GM18907 (cell line): Measurements from ENCODE around the gene HS3ST4.

Experiments used
- ATAC-seq: cut with Tn5 transposase; IDR thresholded peaks from one replicate; pipeline ENCODE4 v1.9.1; 2021; ENCODE audit warnings: mild to moderate bottlenecking, moderate library complexity; ENCODE audit not compliant: unreplicated experiment

HS3ST4 gene

DNA sequence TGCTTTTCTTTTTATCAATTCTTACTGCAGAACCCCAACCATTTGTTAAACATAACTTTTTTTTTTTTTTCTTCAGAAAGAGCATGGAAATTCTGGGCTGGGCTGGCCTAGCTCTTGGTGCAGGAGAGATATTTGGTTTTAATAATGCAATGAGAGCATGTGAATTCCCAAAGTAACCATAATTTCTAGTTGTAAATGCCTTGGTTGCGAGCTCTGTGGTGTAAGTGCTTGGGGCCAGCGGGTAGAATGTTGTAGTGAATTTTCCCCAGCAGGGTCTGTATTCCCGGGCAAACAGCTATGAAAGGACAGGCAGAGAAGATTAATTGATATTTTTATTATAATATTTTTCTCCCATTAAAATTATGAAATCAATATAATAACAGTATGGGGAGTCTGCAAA is 465.6 kb downstream of the HS3ST4 start:
- no peak for ATAC-seq

DNA sequence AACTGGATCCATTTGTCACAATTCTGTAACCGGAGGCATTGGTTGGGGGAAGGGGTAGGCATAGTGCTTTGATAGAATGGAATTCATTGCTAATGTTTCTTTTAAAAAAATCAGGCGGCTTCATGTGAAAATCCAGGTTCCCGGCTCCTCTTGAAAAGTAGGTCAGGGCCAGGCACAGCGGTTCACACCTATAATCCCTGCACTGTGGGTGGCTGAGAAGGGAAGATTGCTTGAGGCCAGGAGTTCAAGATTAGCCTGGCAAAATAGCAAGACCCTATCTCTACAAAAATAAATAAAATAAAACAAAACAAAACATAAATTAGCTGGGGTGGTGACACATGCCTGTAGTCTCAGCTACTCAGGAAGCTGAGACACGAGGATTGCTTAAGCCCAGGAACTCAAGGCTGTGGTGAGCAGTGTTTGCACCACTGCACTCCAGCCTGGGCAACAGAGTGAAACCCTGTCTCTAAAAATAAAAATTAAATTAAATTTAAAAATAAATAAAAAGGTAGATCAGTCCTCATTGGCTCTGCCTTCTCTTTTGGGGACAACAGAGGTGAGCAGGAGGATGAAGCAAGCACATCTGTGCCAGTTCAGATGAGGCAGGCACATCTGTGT is 466.5 kb downstream of the HS3ST4 start:
- no peak for ATAC-seq

DNA sequence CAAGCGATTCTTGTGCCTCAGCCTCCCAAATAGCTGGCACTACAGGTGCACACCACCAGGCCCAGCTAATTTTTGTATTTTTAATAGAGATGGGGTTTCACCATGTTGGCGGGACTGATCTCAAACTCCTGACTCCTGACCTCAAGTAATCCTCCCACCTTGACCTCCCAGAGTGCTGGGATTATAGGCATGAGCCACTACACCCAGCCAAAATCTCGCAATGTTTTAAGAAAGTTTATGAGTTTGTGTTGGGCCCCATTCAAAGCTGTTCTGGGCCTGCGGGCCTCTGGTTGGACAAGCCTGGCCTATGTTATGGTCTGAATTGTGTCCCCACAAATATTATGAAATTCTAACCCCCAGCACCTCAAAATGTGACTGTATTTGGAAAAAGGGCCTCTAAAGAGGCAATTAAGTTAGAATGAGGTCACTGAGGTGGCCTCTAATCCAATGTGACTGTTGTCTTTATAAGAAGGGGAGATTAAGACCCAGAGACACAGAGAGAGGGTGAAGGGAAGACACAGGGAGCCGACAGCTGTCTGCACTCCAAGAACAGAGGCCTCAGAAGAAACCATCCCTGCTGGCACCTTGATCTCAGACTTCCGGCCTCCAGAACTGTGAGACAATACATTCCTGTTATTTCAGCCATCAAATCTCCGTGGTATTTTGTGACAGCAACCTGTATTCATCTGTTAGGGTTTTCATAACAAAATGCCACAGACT is 469.9 kb downstream of the HS3ST4 start:
- no peak for ATAC-seq

DNA sequence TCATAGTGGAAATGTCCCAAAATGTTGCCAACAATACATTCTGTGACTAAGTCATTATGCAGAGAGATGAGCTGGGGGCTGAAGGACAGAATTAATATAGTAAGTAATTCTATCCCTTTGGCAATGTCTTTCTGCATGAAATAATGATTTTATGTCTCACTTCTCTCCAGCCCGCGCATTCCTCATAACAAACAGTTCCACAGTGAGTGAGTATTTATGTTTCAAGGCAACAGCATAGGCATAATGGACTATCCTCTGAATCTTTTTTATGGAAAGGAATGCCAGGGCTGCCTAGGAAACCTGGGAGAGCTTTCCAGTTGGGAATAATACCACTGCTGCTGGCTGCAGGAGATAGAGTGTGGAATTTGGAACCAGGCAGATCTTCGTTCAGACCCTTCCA is 477.7 kb downstream of the HS3ST4 start:
- ATAC-seq, result no peak

DNA sequence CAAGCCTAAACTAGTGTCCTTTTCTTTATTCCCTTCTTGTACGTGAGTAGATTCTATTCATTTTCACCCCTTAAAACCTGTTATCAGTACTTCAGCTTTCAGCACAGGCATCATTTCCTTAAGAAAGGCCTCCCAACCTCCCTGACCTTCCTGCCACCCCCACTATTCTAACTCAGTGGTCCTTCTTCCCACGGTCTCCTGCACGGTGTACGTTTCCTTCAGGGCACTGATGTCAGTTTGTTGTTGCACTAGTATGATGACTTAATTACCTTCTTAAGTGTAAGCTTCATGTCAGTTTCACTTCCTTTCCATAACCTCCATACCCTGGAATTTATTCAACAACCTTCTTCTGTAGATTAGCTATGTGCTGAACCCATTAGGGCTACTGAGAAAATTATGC is 484.2 kb downstream of the HS3ST4 start:
- ATAC-seq, result no peak

DNA sequence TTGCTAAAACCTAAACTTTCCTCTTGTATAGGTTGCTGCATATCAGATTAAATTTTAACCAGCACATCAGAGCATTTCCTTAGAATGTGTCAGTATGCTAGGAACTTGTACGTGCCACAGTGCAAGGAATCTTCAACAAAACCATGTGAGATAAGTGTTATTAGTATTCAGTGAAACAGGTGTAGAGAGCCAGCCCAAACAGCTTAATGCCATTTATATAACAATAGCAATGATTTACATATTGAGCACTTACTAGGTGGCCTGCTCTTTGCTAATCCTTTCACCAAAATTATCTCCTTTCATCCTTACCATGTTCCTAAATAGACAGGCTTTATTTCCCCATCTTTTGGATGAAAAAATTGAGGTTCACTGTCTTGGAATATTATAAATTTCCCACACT is 485.7 kb downstream of the HS3ST4 start:
- ATAC-seq, result no peak

DNA sequence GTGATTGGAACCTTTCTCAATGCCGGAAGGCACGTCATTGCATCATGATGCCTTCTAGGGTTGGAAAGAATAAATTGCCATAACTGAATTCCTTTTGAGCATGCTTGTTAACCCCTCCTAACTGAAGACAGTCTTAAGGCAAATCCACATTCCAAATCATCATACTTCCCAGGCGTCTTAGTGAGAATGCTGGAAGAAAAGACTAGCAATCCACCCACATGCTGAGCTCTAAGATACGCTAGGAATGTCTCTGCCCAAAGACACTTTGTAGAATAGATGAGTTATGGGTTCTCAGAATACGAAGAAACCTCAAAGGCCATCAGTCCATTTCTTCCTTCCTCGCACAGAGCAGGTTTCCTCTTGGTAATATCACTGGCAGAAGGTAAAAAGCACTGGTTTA is 486.5 kb downstream of the HS3ST4 start:
- ATAC-seq, result no peak

DNA sequence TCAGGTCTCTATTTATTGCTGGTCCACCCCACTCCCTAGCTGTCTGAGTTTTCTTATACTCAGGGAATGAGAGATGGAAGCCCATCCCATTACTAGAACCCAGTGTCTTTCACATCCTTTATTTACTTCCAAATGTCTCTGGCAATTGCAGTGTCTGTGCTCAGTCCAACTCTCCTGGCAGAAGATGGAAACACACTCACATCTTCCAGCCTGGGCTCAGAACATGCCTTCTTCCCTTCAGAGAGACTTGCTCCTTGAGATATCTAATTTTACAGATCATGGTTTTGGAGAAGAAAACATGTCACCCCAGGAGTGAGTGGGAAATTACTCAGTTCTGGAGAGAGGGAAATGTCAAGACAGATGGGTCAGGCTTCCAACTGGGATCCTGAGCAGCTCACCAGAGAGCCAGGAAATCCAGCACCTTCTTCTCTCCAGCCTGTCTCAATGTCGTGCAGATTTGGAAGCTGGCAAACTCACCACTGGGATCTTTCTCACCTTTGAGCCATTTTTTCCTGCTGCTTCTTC is 494.4 kb downstream of the HS3ST4 start:
- no peak for ATAC-seq
